K562 (cell line): ENCODE results near the gene STK4. TPM values are rescaled to one million over a fixed set of nuclear protein-coding genes. Genes with fewer than 3 reads are reported as not detected.

ENCODE experiments used
- ARID1B ChIP-seq: fragments of 450-650 bp; IDR thresholded peaks from 2 replicates; pipeline ENCODE4 v1.6.1; 2016; ENCODE audit warnings: antibody characterized with exemption, mild to moderate bottlenecking, inconsistent platforms
- ATF1 ChIP-seq, 2 experiments: fragments of 450-650 bp in 1 of 2; IDR thresholded peaks; 2 replicates each; pipeline ENCODE4 v1.6.1; 2016; ENCODE audit warnings: missing compliant biosample characterization in 1 of 2, missing genetic modification characterization in 1 of 2
- ELF4 ChIP-seq: fragments of 450-650 bp; formaldehyde crosslinking; IDR thresholded peaks from 2 replicates; pipeline ENCODE4 v1.4.0; 2022; ENCODE audit warnings: missing genetic modification characterization
- HNRNPK ChIP-seq: fragments of 200-400 bp; formaldehyde crosslinking; IDR thresholded peaks from one replicate; pipeline ENCODE4 v1.6.1; 2018; ENCODE audit warnings: mild to moderate bottlenecking, low read depth, low read length; ENCODE audit not compliant: poor library complexity, severe bottlenecking
- MEF2A ChIP-seq: IDR thresholded peaks from 2 replicates; pipeline ENCODE4 v1.6.1; 2011; ENCODE audit warnings: low read depth, mild to moderate bottlenecking, low read length, moderate library complexity; ENCODE audit not compliant: control insufficient read depth
- NFYB ChIP-seq: IDR thresholded peaks from 2 replicates; pipeline ENCODE4 v1.6.1; 2011; ENCODE audit warnings: mild to moderate bottlenecking, moderate library complexity; ENCODE audit not compliant: insufficient read length; ENCODE audit errors: extremely low read depth
- POLR2B ChIP-seq: fragments of 450-650 bp; IDR thresholded peaks from 2 replicates; pipeline ENCODE4 v1.6.1; 2018; ENCODE audit warnings: low read depth; ENCODE audit not compliant: partially characterized antibody
- RBM39 ChIP-seq: fragments of 200-400 bp; formaldehyde crosslinking; optimal IDR thresholded peaks from 2 replicates; pipeline ENCODE3; 2018; ENCODE audit warnings: low read depth, low read length
- SOX6 ChIP-seq: fragments of 450-650 bp; IDR thresholded peaks from 2 replicates; pipeline ENCODE4 v1.6.1; 2014; ENCODE audit warnings: mild to moderate bottlenecking
- TAF9B ChIP-seq: fragments of 450-650 bp; IDR thresholded peaks from 2 replicates; pipeline ENCODE4 v1.6.1; 2018; ENCODE audit warnings: mild to moderate bottlenecking; ENCODE audit not compliant: partially characterized antibody
- TCF7 ChIP-seq: sonication (generic); IDR thresholded peaks from 2 replicates; pipeline ENCODE4 v1.6.1; 2016; ENCODE audit warnings: antibody characterized with exemption, borderline replicate concordance
- THRB ChIP-seq: fragments of 450-650 bp; formaldehyde crosslinking; conservative IDR thresholded peaks from 2 replicates; pipeline ENCODE4 v1.4.0; 2022; ENCODE audit warnings: mild to moderate bottlenecking, missing genetic modification characterization
- WHSC1 ChIP-seq: IDR thresholded peaks from one replicate; pipeline ENCODE4 v1.6.1; 2012; ENCODE audit warnings: low read length, control low read depth, inconsistent platforms
- ZBTB26 ChIP-seq: fragments of 450-650 bp; formaldehyde crosslinking; IDR thresholded peaks from 2 replicates; pipeline ENCODE4 v1.4.0; 2022; ENCODE audit warnings: missing genetic modification characterization
- ZKSCAN8 ChIP-seq: fragments of 200-800 bp; sonication (Bioruptor generic); IDR thresholded peaks from 2 replicates; pipeline ENCODE4 v1.6.1; 2016; ENCODE audit warnings: missing genetic modification characterization, missing compliant biosample characterization
- ZNF444 ChIP-seq: fragments of 250-450 bp; sonication (Bioruptor Pico); IDR thresholded peaks from 2 replicates; pipeline ENCODE4 v1.4.0; 2020; ENCODE audit warnings: mild to moderate bottlenecking, moderate library complexity
- ZNF764 ChIP-seq: fragments of 250-450 bp; sonication (Bioruptor Pico); IDR thresholded peaks from 2 replicates; pipeline ENCODE4 v1.4.0; 2020; ENCODE audit warnings: low read depth, mild to moderate bottlenecking, moderate library complexity
- polyA plus RNA-seq, 8 experiments: library from polyadenylated mRNA; depleted of rRNA in 4 of 8; stranded (reverse) in 5 of 8; unstranded in 3 of 8; fragments of >200 nt; fragmentation: Nextera tagmentation in 2 of 8; fragmentation: Illumina TruSeq in 1 of 8; extraction: Ambion mirVana in 2 of 8; extraction: Trizol in 1 of 8; gene quantifications; 2 replicates each; pipeline versions ENCODE4 v1.2.1 to v1.2.3, GENCODE V29; 2011 to 2014; ENCODE audit warnings: inconsistent platforms in 1 of 8, missing spikeins in 1 of 8
- total RNA-seq, 7 experiments: library from RNA; depleted of rRNA in 6 of 7; stranded (reverse); fragments of >200 nt in 6 of 7; fragmentation: Illumina TruSeq in 2 of 7; extraction: Trizol in 2 of 7; gene quantifications; 2 replicates each; pipeline versions ENCODE4 v1.2.1 to v1.2.3, GENCODE V29; 2011 to 2021; ENCODE audit warnings: low replicate concordance in 1 of 7
- TF ChIP-seq, protein P1 (sequence below): fragments of 450-650 bp; IDR thresholded peaks from 2 replicates; pipeline ENCODE4 v1.7.0; 2016; ENCODE audit warnings: borderline replicate concordance
- TF ChIP-seq, protein P2 (sequence below): sonication (generic); formaldehyde crosslinking; IDR thresholded peaks from 2 replicates; pipeline ENCODE4 v1.8.0; 2022; ENCODE audit warnings: missing genetic modification reagents, mild to moderate bottlenecking, borderline replicate concordance
- TF ChIP-seq, protein P3 (sequence below): sonication (generic); formaldehyde crosslinking; IDR thresholded peaks from 2 replicates; pipeline ENCODE4 v1.8.1; 2023; ENCODE audit warnings: mild to moderate bottlenecking, missing genetic modification reagents

STK4 gene
- total and polyA plus RNA-seq, 9 of the 15 experiments (the other 6 are each of a cell fraction or from before 2014, with no cell fraction given) = 11.9 to 30.6 (median 22.2) TPM

GRCh38 chr20:45036044-45036755 is 69.9 kb downstream of the STK4 start (continued):
- no peak for TF ChIP-seq NFYB
- TF ChIP-seq SOX6 = peak; percentile 95
- no peak for TF ChIP-seq WHSC1
- TF ChIP-seq TCF7 = no peak
- no peak for TF ChIP-seq ATF1 (CRISPR knock-in tag; IDR thresholded peaks at IDR 0.05)
- TF ChIP-seq ATF1 (tag; IDR thresholded peaks at IDR 0.05) = no peak
- TF ChIP-seq ELF4 (CRISPR knock-in tag) = no peak
- TF ChIP-seq THRB (CRISPR knock-in tag) = no peak
- TF ChIP-seq ZBTB26 = no peak
- TF ChIP-seq ZNF444 (CRISPR knock-in tag) = no peak
- TF ChIP-seq, protein P1, sequence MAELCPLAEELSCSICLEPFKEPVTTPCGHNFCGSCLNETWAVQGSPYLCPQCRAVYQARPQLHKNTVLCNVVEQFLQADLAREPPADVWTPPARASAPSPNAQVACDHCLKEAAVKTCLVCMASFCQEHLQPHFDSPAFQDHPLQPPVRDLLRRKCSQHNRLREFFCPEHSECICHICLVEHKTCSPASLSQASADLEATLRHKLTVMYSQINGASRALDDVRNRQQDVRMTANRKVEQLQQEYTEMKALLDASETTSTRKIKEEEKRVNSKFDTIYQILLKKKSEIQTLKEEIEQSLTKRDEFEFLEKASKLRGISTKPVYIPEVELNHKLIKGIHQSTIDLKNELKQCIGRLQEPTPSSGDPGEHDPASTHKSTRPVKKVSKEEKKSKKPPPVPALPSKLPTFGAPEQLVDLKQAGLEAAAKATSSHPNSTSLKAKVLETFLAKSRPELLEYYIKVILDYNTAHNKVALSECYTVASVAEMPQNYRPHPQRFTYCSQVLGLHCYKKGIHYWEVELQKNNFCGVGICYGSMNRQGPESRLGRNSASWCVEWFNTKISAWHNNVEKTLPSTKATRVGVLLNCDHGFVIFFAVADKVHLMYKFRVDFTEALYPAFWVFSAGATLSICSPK = no peak
- 0 out of 2 replicates have a peak, but pooled peaks have one; percentile 24 for TF ChIP-seq ZKSCAN8
- TF ChIP-seq, protein P2, sequence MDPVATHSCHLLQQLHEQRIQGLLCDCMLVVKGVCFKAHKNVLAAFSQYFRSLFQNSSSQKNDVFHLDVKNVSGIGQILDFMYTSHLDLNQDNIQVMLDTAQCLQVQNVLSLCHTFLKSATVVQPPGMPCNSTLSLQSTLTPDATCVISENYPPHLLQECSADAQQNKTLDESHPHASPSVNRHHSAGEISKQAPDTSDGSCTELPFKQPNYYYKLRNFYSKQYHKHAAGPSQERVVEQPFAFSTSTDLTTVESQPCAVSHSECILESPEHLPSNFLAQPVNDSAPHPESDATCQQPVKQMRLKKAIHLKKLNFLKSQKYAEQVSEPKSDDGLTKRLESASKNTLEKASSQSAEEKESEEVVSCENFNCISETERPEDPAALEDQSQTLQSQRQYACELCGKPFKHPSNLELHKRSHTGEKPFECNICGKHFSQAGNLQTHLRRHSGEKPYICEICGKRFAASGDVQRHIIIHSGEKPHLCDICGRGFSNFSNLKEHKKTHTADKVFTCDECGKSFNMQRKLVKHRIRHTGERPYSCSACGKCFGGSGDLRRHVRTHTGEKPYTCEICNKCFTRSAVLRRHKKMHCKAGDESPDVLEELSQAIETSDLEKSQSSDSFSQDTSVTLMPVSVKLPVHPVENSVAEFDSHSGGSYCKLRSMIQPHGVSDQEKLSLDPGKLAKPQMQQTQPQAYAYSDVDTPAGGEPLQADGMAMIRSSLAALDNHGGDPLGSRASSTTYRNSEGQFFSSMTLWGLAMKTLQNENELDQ (CRISPR knock-in tag) = no peak
- TF ChIP-seq RBM39 = no peak
- TF ChIP-seq, protein P3, sequence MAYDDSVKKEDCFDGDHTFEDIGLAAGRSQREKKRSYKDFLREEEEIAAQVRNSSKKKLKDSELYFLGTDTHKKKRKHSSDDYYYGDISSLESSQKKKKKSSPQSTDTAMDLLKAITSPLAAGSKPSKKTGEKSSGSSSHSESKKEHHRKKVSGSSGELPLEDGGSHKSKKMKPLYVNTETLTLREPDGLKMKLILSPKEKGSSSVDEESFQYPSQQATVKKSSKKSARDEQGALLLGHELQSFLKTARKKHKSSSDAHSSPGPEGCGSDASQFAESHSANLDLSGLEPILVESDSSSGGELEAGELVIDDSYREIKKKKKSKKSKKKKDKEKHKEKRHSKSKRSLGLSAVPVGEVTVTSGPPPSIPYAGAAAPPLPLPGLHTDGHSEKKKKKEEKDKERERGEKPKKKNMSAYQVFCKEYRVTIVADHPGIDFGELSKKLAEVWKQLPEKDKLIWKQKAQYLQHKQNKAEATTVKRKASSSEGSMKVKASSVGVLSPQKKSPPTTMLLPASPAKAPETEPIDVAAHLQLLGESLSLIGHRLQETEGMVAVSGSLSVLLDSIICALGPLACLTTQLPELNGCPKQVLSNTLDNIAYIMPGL (CRISPR knock-in tag) = no peak
- no peak for TF ChIP-seq MEF2A
- TF ChIP-seq ARID1B = peak; percentile 87
- no peak for TF ChIP-seq HNRNPK
- TF ChIP-seq ZNF764 (CRISPR knock-in tag) = no peak
- TF ChIP-seq POLR2B = no peak
- no peak for TF ChIP-seq TAF9B
